Heart right ventricle (tissue), 16 donors: ENCODE measurements around the gene ORMDL3. TPM values are rescaled to one million over a fixed set of nuclear protein-coding genes. Genes with fewer than 3 reads are reported as not detected.

ENCODE experiments used
- ATAC-seq, 8 donors: fragments of 200-7000 bp; cut with Tn5 transposase; one replicate each; pipeline ENCODE4 v1.9.1; 2020; ENCODE audit warnings: mild to moderate bottlenecking in 8 of 8, moderate library complexity in 8 of 8, moderate number of reproducible peaks in 1 of 8
- DNase-seq, 2 donors: peaks; one replicate each; pipeline ENCODE4 v3.0.0-alpha.2; 2020
- H3K27ac ChIP-seq, 10 donors: fragments of 200-600 bp; sonication (generic) in 2 of 10; one replicate each; pipeline versions ENCODE4 v1.5.0 to v1.8.0; 2020 to 2022; ENCODE audit warnings: mild to moderate bottlenecking in 3 of 10
- H3K27me3 ChIP-seq, 7 donors: fragments of 200-600 bp; one replicate each; pipeline ENCODE4 v1.8.0; 2021 to 2022; ENCODE audit warnings: mild to moderate bottlenecking in 2 of 7
- H3K36me3 ChIP-seq, 9 donors: fragments of 200-600 bp; sonication (generic) in 1 of 9; one replicate each; pipeline versions ENCODE4 v1.5.0 to v1.8.0; 2020 to 2022; ENCODE audit warnings: mild to moderate bottlenecking in 2 of 9
- H3K4me1 ChIP-seq, 9 donors: fragments of 200-600 bp; sonication (generic) in 1 of 9; one replicate each; pipeline versions ENCODE4 v1.5.0 to v1.8.0; 2020 to 2022; ENCODE audit warnings: mild to moderate bottlenecking in 4 of 9
- H3K4me3 ChIP-seq, 10 donors: fragments of 200-600 bp; sonication (generic) in 2 of 10; one replicate each; pipeline versions ENCODE4 v1.5.0 to v1.8.0; 2020 to 2022; ENCODE audit warnings: mild to moderate bottlenecking in 7 of 10, moderate library complexity in 2 of 10
- H3K9me3 ChIP-seq, 11 donors: fragments of 200-600 bp in 10 of 11; sonication (generic) in 2 of 11; one replicate each; pipeline versions ENCODE4 v1.5.0 to v1.8.0; 2013 to 2022; ENCODE audit warnings: mild to moderate bottlenecking in 2 of 11, control low read depth in 1 of 11, moderate library complexity in 1 of 11
- CTCF ChIP-seq, 9 donors: fragments of 200-600 bp; sonication (generic) in 2 of 9; IDR thresholded peaks; one replicate each; pipeline versions ENCODE4 v1.5.0 to v1.8.0; 2021 to 2022; ENCODE audit warnings: antibody characterized with exemption in 9 of 9, mild to moderate bottlenecking in 5 of 9, moderate library complexity in 1 of 9
- WGBS, 2 donors: extraction: QIAGEN DNeasy Blood & Tissue Kit; methylation state at CpG; one replicate each; pipeline ENCODE4 v1.1.7; 2013; ENCODE audit warnings: inconsistent platforms in 1 of 2; 5-methylcytosine and 5-hydroxymethylcytosine counted together
- intact Hi-C, 10 donors: fragments of 100-400 bp; cut with DNase I; formaldehyde crosslinking; loops; one replicate each; pipeline versions ENCODE4 v1.11.1 to v1.14.2; 2022
- polyA plus RNA-seq, 2 donors: library from polyadenylated mRNA; stranded (reverse); fragments of 200-250 nt; gene quantifications; one replicate each; pipeline ENCODE4 v1.2.3, GENCODE V29; 2013
- total RNA-seq, 10 donors: library from RNA; stranded (reverse); fragmentation: NEBNext Ultra II Directional in 3 of 10; extraction: Animal tissue kit (Norgen Biotek cat#: 25700) in 3 of 10; gene quantifications; one replicate each; pipeline versions ENCODE4 v1.2.1 to v1.2.4, GENCODE V29; 2021 to 2023
- donor health status: Arrhythmogenic right ventricular cardiomyopathy.
- donor health status: ischemic (EF 13 %, LVEDD 7.1; RV severe dilation, severe dysfunction).
- donor health status: healthy with polysubstance abuse.
- donor health status: DM: no; HTN: yes; CAD: no.
- donor health status: DM: no; HTN: no; CAD: no.
- donor health status: ischemic (EF 25% LVEDD 6.9; RV normal size, moderate dysfunction).
- donor health status: ischemic (EF 25% LVEDD 5.7; RV mildly dilated, moderate dysfunction).
- donor health status: healthy.
- donor health status: DM: yes; HTN: yes; CAD: no.
- donor health status: Ischemic cardiomyopathy.
- donor health status: ischemic (EF 35%, LVEDD 5.7; RV mildly dilated, moderate dysfunction).
- donor health status: nonischemic (EF 11% LVEDD 7.7; RV severe dilation, severe dysfunction).
- donor health status: DM: yes; HTN: yes; CAD: no.
- donor health status: PGD.
- donor health status: ischemic (EF 29% LVEDD 5.4; RV normal size, mild dysfunction).
- donor health status: nonischemic (EF 23%, LVEDD 6.1; RV moderate dilation, normal function).

The ORMDL3 gene
- total and polyA plus RNA-seq, 12 donors: 33.5 to 94.3 (median 61.0) TPM

GRCh38 chr17:39954876-39955275 lies 27.5 kb upstream of the ORMDL3 start:
- Histone ChIP-seq H3K4me3 (no peak overlapping the region), H3K36me3 (no peaks in the 10 kb centered on the region), H3K9me3 (no peaks in the 10 kb centered on the region), H3K4me1 (peaks cover 0 to 35% (median 15%) of the 10 kb centered on the region in 9 donors), H3K27ac (no peak overlapping the region), H3K27me3 (no peaks in the 10 kb centered on the region)
- DNase-seq (no peak), ATAC-seq (no peak)
- WGBS, 2 donors: 51 to 63% methylated on average over 4 of the region's 4 CpGs
- intact Hi-C loops: loop anchor here in 2 of 10 donors (5.0 to 10.0 kb wide), 2 partner anchors 33 to 200 kb away; no protein-coding TSS in a partner anchor
- no peak for TF ChIP-seq CTCF (IDR thresholded peaks at IDR 0.05)

- DNase-seq (no peak), ATAC-seq (no peak)
- intact Hi-C loops: loop anchor here in 4 of 10 donors (1.0 to 10.0 kb wide), 5 partner anchors 19 to 199 kb away; partner anchors contain the start of genes LRRC3C (in 1 of the 4), ORMDL3 (in 1 of the 4) and PSMD3 (in 1 of the 4)
- Histone ChIP-seq H3K27ac (peak overlapping the region in 9 of 10 donors; percentile 38 to 76 (median 55)), H3K4me3 (peak overlapping the region in 9 of 10 donors; percentile 35 to 53 (median 50)), H3K27me3 (no peaks in the 10 kb centered on the region), H3K4me1 (peaks cover 0 to 31% (median 11%) of the 10 kb centered on the region in 9 donors), H3K9me3 (no peaks in the 10 kb centered on the region), H3K36me3 (no peaks in the 10 kb centered on the region)
- no peak for TF ChIP-seq CTCF (IDR thresholded peaks at IDR 0.05)
- WGBS, 2 donors: 29 to 33% methylated on average over 9 of the region's 9 CpGs
Observed at GRCh38 chr17:39953471-39953888, 26.1 kb upstream of the ORMDL3 start.

- H3K27ac ChIP-seq: peak overlapping the region in 9 of 10 donors; percentile 54 to 76 (median 63)
- no peak for TF ChIP-seq CTCF (IDR thresholded peaks at IDR 0.05)
- peak; percentile 99 to 100 for DNase-seq
- intact Hi-C loops: loop anchor here in 4 of 10 donors (1.0 to 10.0 kb wide), 5 partner anchors 18 to 198 kb away; partner anchors contain the start of genes LRRC3C (in 1 of the 4), ORMDL3 (in 1 of the 4) and PSMD3 (in 1 of the 4)
- H3K9me3 ChIP-seq: no peaks in the 10 kb centered on the region
- H3K4me3 ChIP-seq: peak overlapping the region in 9 of 10 donors; percentile 35 to 56 (median 51)
- 1 to 2% methylated on average over 34 to 48 of the region's 55 CpGs for WGBS, 2 donors
- ATAC-seq: peak; percentile 91 to 96 (median 94)
- no peaks in the 10 kb centered on the region for H3K27me3 ChIP-seq
- peaks cover 0 to 31% (median 11%) of the 10 kb centered on the region in 9 donors for H3K4me1 ChIP-seq
- no peaks in the 10 kb centered on the region for H3K36me3 ChIP-seq
Observed at GRCh38 chr17:39952680-39953470, 25.5 kb upstream of the ORMDL3 start.

GRCh38 chr17:39951924-39952679 lies 24.7 kb upstream of the ORMDL3 start:
- intact Hi-C loops: loop anchor here in 4 of 10 donors (2.0 to 10.0 kb wide), 4 partner anchors 17 to 197 kb away; partner anchors contain the start of genes LRRC3C (in 1 of the 4) and ORMDL3 (in 1 of the 4)
- WGBS, 2 donors: 60 to 66% methylated on average over 22 of the region's 22 CpGs
- no peaks in the 10 kb centered on the region for H3K36me3 ChIP-seq

More at GRCh38 chr17:39951924-39952679, 24.7 kb upstream of the ORMDL3 start:
- DNase-seq (peak; percentile 30 to 34), ATAC-seq (peak in 4 of 8 donors; percentile 0 to 2 (median 1))
- Histone ChIP-seq H3K4me3 (peak overlapping the region in 9 of 10 donors; percentile 12 to 56 (median 42)), H3K9me3 (no peaks in the 10 kb centered on the region), H3K27ac (peak overlapping the region in 8 of 10 donors; percentile 19 to 70 (median 58)), H3K27me3 (no peaks in the 10 kb centered on the region), H3K4me1 (peaks cover 0 to 31% (median 11%) of the 10 kb centered on the region in 9 donors)
- no peak for TF ChIP-seq CTCF (IDR thresholded peaks at IDR 0.05)
